SK-N-SH (cell line): ENCODE measurements around the gene GALNT17. TPM values are rescaled to one million over a fixed set of nuclear protein-coding genes. Genes with fewer than 3 reads are reported as not detected.

Experiments used
- CTCF ChIA-PET: fragments of 300-600, 350-600 bp; formaldehyde crosslinking; extraction: SDS; loops from one replicate; lab custom pipeline; 2021; lab: Yijun Ruan, JAX
- POLR2A ChIA-PET: fragments of 350-600 bp; sonication (Branson Sonifier 250); formaldehyde crosslinking; extraction: SDS; loops from one replicate; lab custom pipeline; 2020; ENCODE audit warnings: antibody characterized with exemption, inconsistent platforms; lab: Yijun Ruan, JAX
- DNase-seq: peaks from one replicate; pipeline ENCODE4 v3.0.0; 2012
- H2AFZ ChIP-seq: fragments of 200-600 bp; sonication (generic); 2 replicates; pipeline ENCODE4 v1.8.1; 2016; ENCODE audit warnings: antibody characterized with exemption, mild to moderate bottlenecking, low read depth
- H3F3A ChIP-seq: fragments of 200-600 bp; sonication (generic); replicated peaks from 2 replicates; pipeline ENCODE3; 2016; ENCODE audit warnings: antibody characterized with exemption, mild to moderate bottlenecking; ENCODE audit not compliant: insufficient read depth
- H3K27ac ChIP-seq, 2 experiments: fragments of 200-500 bp in 1 of 2; fragments of 200-600 bp in 1 of 2; sonication (Bioruptor generic) in 1 of 2; sonication (generic), shearing (Covaris generic) in 1 of 2; 2 replicates each; pipeline versions ENCODE4 v1.5.1 to v1.6.1; 2014 to 2016; ENCODE audit warnings: low read depth in 2 of 2, inconsistent platforms in 1 of 2, low read length in 1 of 2, mild to moderate bottlenecking in 1 of 2, mixed read lengths in 1 of 2
- H3K27me3 ChIP-seq: fragments of 200-600 bp; sonication (generic), shearing (Covaris generic); 2 replicates; pipeline ENCODE4 v1.6.1; 2016; ENCODE audit warnings: mixed run types; ENCODE audit not compliant: insufficient read depth
- H3K36me3 ChIP-seq, 2 experiments: fragments of 200-500 bp in 1 of 2; fragments of 200-600 bp in 1 of 2; sonication (Bioruptor generic) in 1 of 2; sonication (generic) in 1 of 2; replicated peaks in 1 of 2; 2 replicates each; pipeline versions ENCODE3 to v1.5.1; 2014 to 2016; ENCODE audit warnings: low read length in 1 of 2, mild to moderate bottlenecking in 1 of 2; ENCODE audit not compliant: insufficient read depth in 2 of 2, control insufficient read depth in 1 of 2
- H3K4me1 ChIP-seq, 2 experiments: fragments of 200-500 bp in 1 of 2; fragments of 200-600 bp in 1 of 2; sonication (Bioruptor generic) in 1 of 2; sonication (generic), shearing (Covaris generic) in 1 of 2; 2 replicates each; pipeline versions ENCODE4 v1.5.1 to v1.6.1; 2014 to 2016; ENCODE audit warnings: low read depth in 1 of 2, low read length in 1 of 2, mixed run types in 1 of 2; ENCODE audit not compliant: insufficient read depth in 2 of 2, control insufficient read depth in 1 of 2
- H3K4me2 ChIP-seq: fragments of 200-600 bp; sonication (generic), shearing (Covaris generic); 2 replicates; pipeline ENCODE4 v1.6.1; 2017; ENCODE audit warnings: mixed run types
- H3K4me3 ChIP-seq, 2 experiments: fragments of 200-500 bp in 1 of 2; fragments of 200-600 bp in 1 of 2; sonication (Bioruptor generic) in 1 of 2; sonication (generic), shearing (Covaris generic) in 1 of 2; 2 replicates each; pipeline versions ENCODE4 v1.5.1 to v1.8.1; 2014 to 2016; ENCODE audit warnings: low read depth in 2 of 2, inconsistent platforms in 1 of 2, low read length in 1 of 2, mild to moderate bottlenecking in 1 of 2, mixed read lengths in 1 of 2, moderate library complexity in 1 of 2
- H3K79me2 ChIP-seq: fragments of 200-600 bp; sonication (generic); 2 replicates; pipeline ENCODE4 v1.8.1; 2017; ENCODE audit warnings: mild to moderate bottlenecking; ENCODE audit not compliant: insufficient read depth
- H3K9ac ChIP-seq: fragments of 200-600 bp; sonication (generic); 2 replicates; pipeline ENCODE4 v1.6.1; 2017; ENCODE audit warnings: mixed run types
- H3K9me2 ChIP-seq: fragments of 200-600 bp; sonication (generic); 2 replicates; pipeline ENCODE4 v1.6.1; 2017; ENCODE audit warnings: mixed run types
- H3K9me3 ChIP-seq: fragments of 200-600 bp; sonication (generic); 2 replicates; pipeline ENCODE4 v1.6.1; 2017; ENCODE audit warnings: mixed run types, mild to moderate bottlenecking, moderate library complexity
- H4K20me1 ChIP-seq: fragments of 200-600 bp; sonication (generic); 2 replicates; pipeline ENCODE4 v1.6.1; 2017; ENCODE audit warnings: mild to moderate bottlenecking, mixed run types; ENCODE audit not compliant: insufficient read depth
- EP300 ChIP-seq, 2 experiments: IDR thresholded peaks; 2 replicates each; pipeline versions ENCODE4 v1.4.0 to v1.6.1; 2012; ENCODE audit warnings: borderline replicate concordance in 1 of 2, low read depth in 1 of 2, low read length in 1 of 2
- FOXM1 ChIP-seq: IDR thresholded peaks from 2 replicates; pipeline ENCODE4 v1.4.0; 2012; ENCODE audit warnings: low read depth, mild to moderate bottlenecking
- GABPA ChIP-seq: IDR thresholded peaks from 2 replicates; pipeline ENCODE4 v1.4.0; 2012; ENCODE audit warnings: low read depth, mild to moderate bottlenecking
- GATA2 ChIP-seq: sonication (generic); formaldehyde crosslinking; IDR thresholded peaks from 2 replicates; pipeline ENCODE4 v1.5.0; 2020; ENCODE audit warnings: mild to moderate bottlenecking, missing genetic modification reagents
- NFIC ChIP-seq: IDR thresholded peaks from 2 replicates; pipeline ENCODE4 v1.4.0; 2012; ENCODE audit warnings: borderline replicate concordance
- PBX3 ChIP-seq: IDR thresholded peaks from 2 replicates; pipeline ENCODE4; 2012
- POLR2AphosphoS5 ChIP-seq: IDR thresholded peaks from 2 replicates; pipeline ENCODE4 v1.6.1; 2012; ENCODE audit warnings: low read depth, low read length
- RAD21 ChIP-seq: IDR thresholded peaks from 2 replicates; pipeline ENCODE4 v1.6.1; 2012; ENCODE audit warnings: mild to moderate bottlenecking, low read length
- RCOR1 ChIP-seq: fragments of 150-350 bp; IDR thresholded peaks from 2 replicates; pipeline ENCODE4 v1.6.1; 2017; ENCODE audit warnings: antibody characterized with exemption, low read length
- RXRA ChIP-seq: IDR thresholded peaks from 2 replicates; pipeline ENCODE4 v1.4.0; 2012; ENCODE audit warnings: low read depth, mild to moderate bottlenecking, borderline replicate concordance
- SIN3A ChIP-seq: IDR thresholded peaks from 2 replicates; pipeline ENCODE4 v1.6.1; 2012; ENCODE audit warnings: low read depth, mild to moderate bottlenecking, low read length, moderate library complexity, borderline replicate concordance
- SMC3 ChIP-seq: IDR thresholded peaks from 2 replicates; pipeline ENCODE4 v1.6.1; 2012; ENCODE audit warnings: low read depth, low read length, improper control_type of control experiment
- TCF12 ChIP-seq: IDR thresholded peaks from 2 replicates; pipeline ENCODE4 v1.4.0; 2012
- TEAD4 ChIP-seq: IDR thresholded peaks from 2 replicates; pipeline ENCODE4 v1.4.0; 2012; ENCODE audit warnings: mild to moderate bottlenecking, borderline replicate concordance; ENCODE audit not compliant: insufficient read depth
- USF1 ChIP-seq: IDR thresholded peaks from 2 replicates; pipeline ENCODE4 v1.4.0; 2012; ENCODE audit warnings: low read depth, borderline replicate concordance
- YY1 ChIP-seq: IDR thresholded peaks from 2 replicates; pipeline ENCODE4 v1.4.0; 2012; ENCODE audit warnings: low read depth, mild to moderate bottlenecking
- WGBS: methylation state at CpG from one replicate; pipeline ENCODE4 v1.1.6; 2017; ENCODE audit warnings: low lambda C conversion rate; 5-methylcytosine and 5-hydroxymethylcytosine counted together
- polyA plus RNA-seq, 3 experiments: library from polyadenylated mRNA; depleted of rRNA; stranded (reverse); fragments of >200 nt; gene quantifications; 2 replicates each; pipeline ENCODE4 v1.2.3, GENCODE V29; 2012
- TF ChIP-seq, protein P1 (sequence below): fragments of 150-350 bp; IDR thresholded peaks from 2 replicates; pipeline ENCODE4 v1.6.1; 2016; ENCODE audit warnings: mild to moderate bottlenecking, low read depth, low read length
- TF ChIP-seq, protein P2 (sequence below): fragments of 150-350 bp; IDR thresholded peaks from 2 replicates; pipeline ENCODE4 v1.6.1; 2017; ENCODE audit warnings: antibody characterized with exemption, low read length, low read depth, borderline replicate concordance

Gene GALNT17
- polyA plus RNA-seq, 1 of the 3 experiments (the other 2 are of a cell fraction) = not detected

DNA sequence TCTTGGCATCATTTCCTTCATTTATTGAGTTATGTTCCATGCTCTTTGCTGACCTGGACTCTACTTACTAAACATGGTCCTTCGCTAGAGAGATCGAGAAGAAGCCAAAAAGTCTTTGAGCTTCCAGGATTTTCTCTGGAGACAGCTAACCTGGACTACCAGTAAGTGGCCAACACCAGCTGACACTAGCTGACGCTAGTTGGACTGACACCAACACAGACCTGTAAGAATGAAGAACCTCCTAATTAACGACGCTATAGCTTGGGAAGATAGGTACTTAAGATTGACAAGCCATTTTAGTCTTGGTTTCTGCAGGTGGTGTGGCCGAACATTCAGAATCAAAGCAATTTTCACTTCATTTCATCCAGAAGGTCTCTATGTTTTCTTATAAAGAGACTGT is 66.4 kb downstream of the GALNT17 start:
- Histone ChIP-seq H3K79me2 (no peaks in the 10 kb centered on the region), H4K20me1 (no peaks in the 10 kb centered on the region), H3K36me3 (no peaks in the 10 kb centered on the region), H3K9me2 (no peaks in the 10 kb centered on the region), H3K4me3 (no peak overlapping the region), H3F3A (no peaks in the 10 kb centered on the region), H3K4me2 (no peak overlapping the region), H3K27ac (no peak overlapping the region), H2AFZ (no peak overlapping the region), H3K27me3 (no peaks in the 10 kb centered on the region), H3K9me3 (peaks cover 3% of the 10 kb centered on the region), H3K9ac (no peak overlapping the region), H3K4me1 (no peaks in the 10 kb centered on the region)
- ChIA-PET POLR2A (no interaction called here), CTCF (no interaction called here)
- TF ChIP-seq TCF12 (no peak), PBX3 (no peak), YY1 (no peak), RXRA (no peak), FOXM1 (no peak), SIN3A (no peak), RAD21 (no peak), EP300 (IDR thresholded peaks at IDR 0.05; ENCODE audit: borderline replicate concordance in 1 of 2, low read depth in 1 of 2, low read length in 1 of 2) (no peak), SMC3 (no peak), USF1 (no peak), TEAD4 (no peak), POLR2AphosphoS5 (no peak), RCOR1 (no peak), GABPA (no peak), GATA2 (CRISPR knock-in tag) (no peak), NFIC (no peak)
- TF ChIP-seq, protein P1, sequence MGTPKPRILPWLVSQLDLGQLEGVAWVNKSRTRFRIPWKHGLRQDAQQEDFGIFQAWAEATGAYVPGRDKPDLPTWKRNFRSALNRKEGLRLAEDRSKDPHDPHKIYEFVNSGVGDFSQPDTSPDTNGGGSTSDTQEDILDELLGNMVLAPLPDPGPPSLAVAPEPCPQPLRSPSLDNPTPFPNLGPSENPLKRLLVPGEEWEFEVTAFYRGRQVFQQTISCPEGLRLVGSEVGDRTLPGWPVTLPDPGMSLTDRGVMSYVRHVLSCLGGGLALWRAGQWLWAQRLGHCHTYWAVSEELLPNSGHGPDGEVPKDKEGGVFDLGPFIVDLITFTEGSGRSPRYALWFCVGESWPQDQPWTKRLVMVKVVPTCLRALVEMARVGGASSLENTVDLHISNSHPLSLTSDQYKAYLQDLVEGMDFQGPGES = no peak
- TF ChIP-seq, protein P2, sequence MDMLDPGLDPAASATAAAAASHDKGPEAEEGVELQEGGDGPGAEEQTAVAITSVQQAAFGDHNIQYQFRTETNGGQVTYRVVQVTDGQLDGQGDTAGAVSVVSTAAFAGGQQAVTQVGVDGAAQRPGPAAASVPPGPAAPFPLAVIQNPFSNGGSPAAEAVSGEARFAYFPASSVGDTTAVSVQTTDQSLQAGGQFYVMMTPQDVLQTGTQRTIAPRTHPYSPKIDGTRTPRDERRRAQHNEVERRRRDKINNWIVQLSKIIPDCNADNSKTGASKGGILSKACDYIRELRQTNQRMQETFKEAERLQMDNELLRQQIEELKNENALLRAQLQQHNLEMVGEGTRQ = no peak
- WGBS = 27% methylated on average over 6 of the region's 6 CpGs
- DNase-seq = no peak
